HG03280 (cell line): ENCODE results near the gene CIAO3.
A peak's percentile ranks its signal among the peaks of the same experiment; 100 is the strongest.

ENCODE experiments used
- ATAC-seq: cut with Tn5 transposase; IDR thresholded peaks from one replicate; pipeline ENCODE4 v1.9.1; 2021; ENCODE audit warnings: mild to moderate bottlenecking, moderate library complexity; ENCODE audit not compliant: unreplicated experiment

Gene CIAO3

GRCh38 chr16:736936-737481 is 3.8 kb downstream of the CIAO3 start:
- ATAC-seq = no peak

DNA sequence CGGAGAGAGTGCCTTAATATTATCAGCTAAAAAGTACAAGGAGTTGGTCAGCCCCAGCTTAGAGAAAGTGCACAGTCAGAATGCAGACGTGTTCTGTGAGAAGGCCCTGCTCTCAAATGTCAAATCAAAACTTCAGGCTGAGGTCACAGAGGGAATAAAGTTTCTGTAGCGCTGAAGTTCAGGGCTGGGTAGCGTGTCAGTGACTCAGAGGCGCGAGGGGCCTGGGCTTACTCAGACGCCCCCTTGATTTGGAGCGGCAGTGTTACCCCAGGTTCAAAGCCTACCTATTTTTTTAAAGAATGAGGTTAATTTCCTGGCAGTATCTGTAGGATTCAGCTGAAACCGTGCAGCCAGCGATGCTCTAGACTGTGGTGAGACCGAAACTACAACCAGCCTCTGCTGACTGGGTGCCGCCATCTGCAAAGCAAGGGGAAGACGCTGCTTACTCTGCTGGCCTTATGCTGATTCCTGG is 4.8 kb downstream of the CIAO3 start:
- ATAC-seq = peak; percentile 34

DNA sequence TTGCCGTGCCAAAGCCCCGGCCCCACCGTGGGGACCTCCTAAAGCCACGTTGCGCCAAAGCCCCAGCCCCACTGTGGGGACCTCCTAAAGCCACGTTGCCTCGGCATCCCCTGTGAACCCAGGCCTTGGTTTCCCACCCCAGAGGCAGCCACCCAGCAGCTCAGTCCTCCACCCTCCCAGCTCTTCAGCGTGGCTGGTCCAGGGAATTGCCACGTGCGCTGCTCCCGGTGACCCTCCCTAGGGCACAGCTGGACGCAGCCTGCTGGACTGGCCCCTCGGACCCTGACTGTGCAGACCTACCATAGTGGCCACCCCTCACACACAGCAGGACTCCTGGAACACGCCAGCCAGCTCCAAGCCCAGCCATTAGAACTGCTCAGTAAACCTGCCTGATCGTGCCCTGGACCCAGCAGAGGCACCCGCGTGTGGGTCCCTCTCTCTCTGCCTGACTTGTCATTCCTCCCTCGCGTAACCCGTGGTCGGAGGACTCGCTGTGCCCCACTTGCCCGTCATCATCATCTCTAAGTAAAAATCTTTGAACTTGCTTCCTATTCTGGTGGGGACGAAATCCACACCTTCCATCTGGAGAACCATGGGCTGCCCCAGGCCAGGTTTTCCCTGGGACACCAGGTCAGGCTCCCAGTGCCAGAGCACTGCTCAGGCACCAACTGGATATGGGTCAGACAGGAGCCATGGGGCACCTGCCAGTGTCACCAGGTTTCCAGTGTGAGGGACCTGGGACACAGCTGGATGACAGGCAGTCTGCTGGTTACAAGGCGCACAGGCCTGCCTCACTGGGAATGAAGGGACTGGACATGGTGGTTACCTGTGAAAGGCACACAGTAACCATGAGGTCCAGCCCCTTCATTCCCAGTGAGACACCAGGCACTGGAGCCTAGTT is 5.6 kb downstream of the CIAO3 start:
- no peak for ATAC-seq

DNA sequence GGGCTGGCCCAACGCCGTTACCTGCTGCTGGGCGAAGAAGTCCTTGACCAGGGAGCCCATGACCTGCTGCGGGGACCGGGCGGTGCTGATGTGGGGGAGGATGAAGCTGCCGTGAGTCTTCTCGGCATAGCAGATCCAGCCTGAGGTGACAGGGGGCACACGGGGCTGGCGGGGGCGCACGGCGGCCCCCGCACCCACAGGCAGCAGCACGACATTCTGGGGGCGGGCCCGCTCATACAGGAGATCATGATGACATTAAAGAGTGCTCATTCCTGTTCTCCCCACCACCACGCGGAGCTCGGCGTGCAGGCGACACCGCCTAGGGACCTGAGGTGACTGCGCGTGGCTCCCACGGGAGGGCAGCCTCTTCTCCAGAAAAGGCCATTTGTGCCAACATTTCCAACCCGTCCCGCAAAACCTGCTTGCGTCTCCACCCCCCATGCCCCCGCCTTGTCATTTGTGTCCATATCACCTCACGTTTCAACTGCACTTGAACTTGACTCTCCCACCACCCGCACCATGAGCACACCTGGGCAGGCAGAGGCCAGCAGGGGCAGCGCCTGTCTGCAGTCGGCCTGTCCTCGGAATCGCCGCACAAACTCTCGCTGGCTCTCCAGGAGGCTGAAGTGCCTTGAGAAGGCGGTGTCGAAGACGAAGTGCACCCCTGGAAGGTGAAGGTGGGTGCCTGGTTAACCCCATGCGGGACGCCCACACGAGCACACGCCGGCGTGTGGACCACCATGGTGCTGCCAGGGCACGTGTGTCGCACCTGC is 6.4 kb downstream of the CIAO3 start:
- ATAC-seq = no peak

GRCh38 chr16:733382-734207 is 7.2 kb downstream of the CIAO3 start:
- ATAC-seq = no peak

GRCh38 chr16:732936-733335 is 7.9 kb downstream of the CIAO3 start:
- ATAC-seq = no peak

DNA sequence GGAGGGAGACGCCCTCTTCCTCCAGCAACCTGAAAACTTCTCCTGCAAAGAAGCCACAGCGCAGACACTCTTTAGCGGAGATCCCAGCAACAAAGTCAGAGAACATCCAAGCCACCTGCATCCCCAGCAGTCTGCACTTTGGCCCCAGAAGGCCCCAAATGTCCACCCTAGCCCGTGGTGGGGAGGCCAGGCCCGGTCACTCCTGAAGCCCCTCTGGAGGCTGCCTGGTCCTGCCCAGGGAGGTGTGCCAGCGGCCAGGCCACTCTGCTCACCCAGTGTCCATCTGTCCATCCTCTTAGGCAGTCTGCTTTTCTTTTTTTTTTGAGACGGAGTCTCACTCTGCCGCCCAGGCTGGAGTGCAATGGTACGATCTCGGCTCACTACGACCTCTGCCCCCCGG is 8.5 kb downstream of the CIAO3 start:
- no peak for ATAC-seq

DNA sequence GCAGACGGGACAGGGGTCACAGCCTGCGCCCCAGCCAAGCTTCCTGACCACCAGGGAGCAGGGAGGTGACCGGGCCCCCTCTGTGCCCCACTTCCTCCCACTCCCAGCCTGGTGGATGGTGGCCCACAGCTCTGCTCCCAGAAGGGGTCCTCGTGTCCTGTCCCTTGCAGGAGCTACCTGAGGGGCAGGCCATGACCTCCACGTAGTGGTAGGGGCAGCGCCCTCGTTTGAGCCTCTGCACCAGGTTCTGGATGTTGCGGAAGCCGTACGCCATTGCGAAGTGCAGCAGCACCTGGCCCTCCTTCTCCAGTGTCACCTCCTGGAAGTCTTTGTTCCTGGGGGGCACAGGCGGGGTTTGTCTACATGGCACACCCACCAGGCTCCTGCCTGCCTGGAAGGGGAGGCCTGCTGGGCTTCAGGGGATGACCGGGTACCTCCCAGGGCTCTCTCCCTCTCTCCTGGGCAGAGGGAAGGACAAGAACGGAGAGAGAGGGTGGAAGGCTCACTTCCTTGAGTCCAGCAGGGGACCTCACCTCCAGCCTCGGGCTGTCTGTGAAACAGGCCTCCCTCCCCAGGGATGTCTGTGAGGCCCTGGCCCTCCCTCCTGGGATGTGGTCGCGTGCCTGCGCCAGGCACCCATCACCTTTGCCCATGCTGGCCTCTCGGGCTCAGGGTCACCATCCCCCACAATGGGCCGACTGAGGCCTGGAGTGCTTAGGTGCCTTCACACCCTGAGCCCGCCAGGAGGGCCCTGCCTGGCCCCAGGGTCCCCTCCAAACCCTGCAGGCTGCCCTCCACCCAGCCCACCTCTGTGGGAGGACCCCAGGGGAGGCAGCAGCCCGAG is 9.9 kb downstream of the CIAO3 start:
- ATAC-seq = no peak

GRCh38 chr16:729768-730665 is 10.8 kb downstream of the CIAO3 start:
- no peak for ATAC-seq

DNA sequence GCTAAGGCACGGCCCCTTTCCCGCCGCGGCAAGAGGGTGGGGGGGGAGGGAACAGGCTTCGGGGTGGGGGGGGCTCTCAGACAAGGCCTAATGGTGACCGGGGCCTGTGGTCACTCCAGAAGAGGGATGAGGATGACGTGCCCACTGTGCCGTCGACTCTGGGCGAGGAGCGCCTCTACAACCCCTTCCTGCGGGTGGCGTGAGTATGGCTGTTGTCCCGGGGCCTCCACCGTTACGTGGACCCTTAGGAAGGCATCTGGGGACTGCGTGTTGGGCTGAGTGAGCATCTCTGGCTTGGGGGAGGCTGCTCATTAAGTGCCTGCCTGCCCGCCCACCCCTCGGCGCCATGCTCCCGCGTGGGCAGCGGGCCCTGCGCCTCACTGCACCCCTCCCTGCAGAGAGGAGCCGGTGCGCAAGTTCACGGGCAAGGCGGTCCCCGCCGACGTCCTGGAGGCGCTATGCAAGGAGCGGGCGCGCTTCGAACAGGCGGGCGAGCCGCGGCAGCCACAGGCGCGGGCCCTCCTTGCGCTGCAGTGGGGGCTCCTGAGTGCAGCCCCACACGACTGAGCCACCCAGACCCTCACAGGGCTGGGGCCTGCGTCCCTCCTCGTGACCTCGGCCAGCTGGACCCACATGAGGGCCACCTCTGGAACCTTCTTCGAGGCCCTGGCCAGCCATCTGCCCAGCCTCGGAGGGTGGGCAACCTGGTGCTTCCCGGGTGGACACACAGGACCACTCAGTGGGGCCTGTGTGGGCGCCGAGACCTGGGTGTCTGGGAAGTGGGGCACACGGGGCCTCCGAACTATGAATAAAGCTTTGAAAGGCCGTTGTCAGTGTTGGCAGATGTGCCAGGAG is 11.7 kb downstream of the CIAO3 start:
- ATAC-seq = no peak

- ATAC-seq = no peak
Observed at GRCh38 chr16:728131-728889, 12.5 kb downstream of the CIAO3 start.

GRCh38 chr16:727291-727977 is 13.4 kb downstream of the CIAO3 start:
- ATAC-seq = no peak

GRCh38 chr16:726438-727290 is 14.1 kb downstream of the CIAO3 start, which contains the start of the genes CCDC78 and HAGHL:
Gene CCDC78, minus strand, starts transcription at chr16:726443. Its CDS starts 76 bp downstream, at chr16:726367.
Gene HAGHL, plus strand, starts transcription at chr16:727106. Its CDS starts 404 bp downstream, at chr16:727510.
- no peak for ATAC-seq

DNA sequence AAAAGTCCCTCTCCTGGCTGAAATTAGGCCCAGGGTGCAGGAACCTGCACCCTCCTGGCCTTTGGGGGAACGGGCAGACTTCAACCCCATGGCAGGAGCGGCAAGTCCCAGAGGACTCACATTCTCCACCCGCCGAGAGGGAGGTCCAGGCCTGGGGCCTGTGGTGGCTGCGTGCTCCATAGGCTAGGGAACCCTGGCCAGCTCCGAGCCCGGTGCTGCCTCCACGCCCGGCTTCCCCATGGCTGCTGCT is 14.7 kb downstream of the CIAO3 start:
- no peak for ATAC-seq

DNA sequence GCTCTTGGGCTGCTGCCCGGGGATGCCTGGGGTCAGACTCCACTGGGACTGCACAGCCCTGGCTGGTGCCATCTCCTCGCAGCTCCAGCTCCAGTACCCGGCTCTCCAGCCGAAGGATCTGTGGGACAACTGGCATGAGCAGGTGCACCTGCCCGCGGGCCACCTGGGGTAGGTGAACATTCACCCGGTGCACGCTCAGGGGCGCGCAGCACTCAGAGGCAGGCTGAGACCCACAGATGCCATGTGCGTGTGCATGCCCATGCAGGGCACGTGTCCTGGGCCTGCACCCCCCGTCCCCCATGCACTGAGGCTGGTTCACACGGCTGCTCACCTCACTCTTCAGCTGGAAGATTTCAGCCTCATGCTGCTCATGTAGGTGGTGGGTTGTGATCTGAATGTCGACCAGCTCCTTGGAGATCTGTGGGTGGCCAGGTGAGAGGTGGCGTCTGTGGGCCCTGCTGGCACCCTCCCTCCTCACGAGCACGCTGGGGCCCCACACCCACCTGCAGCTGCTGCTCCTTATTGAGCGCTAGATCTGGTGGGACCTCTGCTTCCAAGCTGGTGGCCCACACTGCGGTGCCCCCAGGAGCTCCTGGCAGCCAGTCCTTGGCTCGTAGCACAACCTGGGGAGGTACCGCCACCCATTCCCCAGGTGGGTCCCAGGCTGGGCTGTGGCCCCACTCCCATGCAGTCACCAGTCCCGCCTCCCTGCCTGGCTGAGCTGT is 15.2 kb downstream of the CIAO3 start:
- no peak for ATAC-seq
